IMR-90 (cell line): ENCODE data around the gene PCDHGB5.
"Not testable (repeated sequence)": the region's sequence is repeated elsewhere in the genome, so short reads cannot be mapped to it uniquely, and the experiment has no call there.

ENCODE experiments used
- BHLHE40 ChIP-seq: fragments of 150-350 bp; IDR thresholded peaks from 2 replicates; pipeline ENCODE4 v1.6.1; 2016; ENCODE audit warnings: mild to moderate bottlenecking, low read depth, low read length
- CTCF ChIP-seq: conservative IDR thresholded peaks from 2 replicates; pipeline ENCODE4 v1.5.1; 2012; ENCODE audit warnings: mild to moderate bottlenecking, low read depth, low read length, improper control_type of control experiment
- FOS ChIP-seq: fragments of 150-350 bp; IDR thresholded peaks from 2 replicates; pipeline ENCODE4 v1.6.1; 2016; ENCODE audit warnings: low read depth, low read length
- MAZ ChIP-seq: IDR thresholded peaks from 2 replicates; pipeline ENCODE4 v1.6.1; 2012; ENCODE audit warnings: low read depth, mild to moderate bottlenecking, low read length, improper control_type of control experiment, moderate library complexity, borderline replicate concordance
- NFE2L2 ChIP-seq: fragments of 150-350 bp; IDR thresholded peaks from 2 replicates; pipeline ENCODE4 v1.6.1; 2016; ENCODE audit warnings: low read depth, mild to moderate bottlenecking, low read length
- POLR2A ChIP-seq: IDR thresholded peaks from 2 replicates; pipeline ENCODE4 v1.6.1; 2012; ENCODE audit warnings: mild to moderate bottlenecking, low read depth, low read length
- RAD21 ChIP-seq: IDR thresholded peaks from 2 replicates; pipeline ENCODE4 v1.6.1; 2012; ENCODE audit warnings: low read length, improper control_type of control experiment
- RCOR1 ChIP-seq: IDR thresholded peaks from 2 replicates; pipeline ENCODE4 v1.6.1; 2012; ENCODE audit warnings: mild to moderate bottlenecking, low read length, improper control_type of control experiment; ENCODE audit not compliant: insufficient replicate concordance
- RFX5 ChIP-seq: IDR thresholded peaks from 2 replicates; pipeline ENCODE4 v1.8.0; 2012; ENCODE audit warnings: low read depth, mild to moderate bottlenecking, low read length, moderate library complexity
- SMC3 ChIP-seq: fragments of 150-350 bp; IDR thresholded peaks from 2 replicates; pipeline ENCODE4 v1.6.1; 2016; ENCODE audit warnings: low read depth, mild to moderate bottlenecking, antibody characterized with exemption, low read length, moderate library complexity
- TF ChIP-seq, protein P1 (sequence below): fragments of 150-350 bp; IDR thresholded peaks from 2 replicates; pipeline ENCODE4 v1.6.1; 2017; ENCODE audit warnings: mild to moderate bottlenecking, antibody characterized with exemption, low read length, low read depth

DNA sequence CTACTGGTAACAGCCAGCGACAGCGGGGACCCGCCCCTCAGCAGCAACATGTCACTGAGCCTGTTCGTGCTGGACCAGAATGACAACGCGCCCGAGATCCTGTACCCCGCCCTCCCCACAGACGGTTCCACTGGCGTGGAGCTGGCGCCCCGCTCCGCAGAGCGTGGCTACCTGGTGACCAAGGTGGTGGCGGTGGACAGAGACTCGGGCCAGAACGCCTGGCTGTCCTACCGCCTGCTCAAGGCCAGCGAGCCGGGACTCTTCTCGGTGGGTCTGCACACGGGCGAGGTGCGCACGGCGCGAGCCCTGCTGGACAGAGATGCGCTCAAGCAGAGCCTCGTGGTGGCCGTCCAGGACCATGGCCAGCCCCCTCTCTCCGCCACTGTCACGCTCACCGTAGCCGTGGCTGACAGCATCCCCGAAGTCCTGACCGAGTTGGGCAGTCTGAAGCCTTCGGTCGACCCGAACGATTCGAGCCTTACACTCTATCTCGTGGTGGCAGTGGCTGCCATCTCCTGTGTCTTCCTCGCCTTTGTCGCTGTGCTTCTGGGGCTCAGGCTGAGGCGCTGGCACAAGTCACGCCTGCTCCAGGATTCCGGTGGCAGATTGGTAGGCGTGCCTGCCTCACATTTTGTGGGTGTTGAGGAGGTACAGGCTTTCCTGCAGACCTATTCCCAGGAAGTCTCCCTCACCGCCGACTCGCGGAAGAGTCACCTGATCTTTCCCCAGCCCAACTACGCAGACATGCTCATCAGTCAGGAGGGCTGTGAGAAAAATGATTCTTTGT, 3.2 kb upstream of the PCDHGB5 start:
- TF ChIP-seq FOS, CTCF, MAZ, RFX5, POLR2A, BHLHE40, RAD21, SMC3, RCOR1, NFE2L2: not testable (repeated sequence)
- TF ChIP-seq, protein P1, sequence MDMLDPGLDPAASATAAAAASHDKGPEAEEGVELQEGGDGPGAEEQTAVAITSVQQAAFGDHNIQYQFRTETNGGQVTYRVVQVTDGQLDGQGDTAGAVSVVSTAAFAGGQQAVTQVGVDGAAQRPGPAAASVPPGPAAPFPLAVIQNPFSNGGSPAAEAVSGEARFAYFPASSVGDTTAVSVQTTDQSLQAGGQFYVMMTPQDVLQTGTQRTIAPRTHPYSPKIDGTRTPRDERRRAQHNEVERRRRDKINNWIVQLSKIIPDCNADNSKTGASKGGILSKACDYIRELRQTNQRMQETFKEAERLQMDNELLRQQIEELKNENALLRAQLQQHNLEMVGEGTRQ = not testable (repeated sequence)
